ENCODE data around the gene HOXA4. TPM values are rescaled to one million over a fixed set of nuclear protein-coding genes. Genes with fewer than 3 reads are reported as not detected.
A peak's percentile ranks its signal among the peaks of the same experiment; 100 is the strongest.

The HOXA4 gene
- total RNA-seq, 1 donor from 2014 or later: not detected

DNA sequence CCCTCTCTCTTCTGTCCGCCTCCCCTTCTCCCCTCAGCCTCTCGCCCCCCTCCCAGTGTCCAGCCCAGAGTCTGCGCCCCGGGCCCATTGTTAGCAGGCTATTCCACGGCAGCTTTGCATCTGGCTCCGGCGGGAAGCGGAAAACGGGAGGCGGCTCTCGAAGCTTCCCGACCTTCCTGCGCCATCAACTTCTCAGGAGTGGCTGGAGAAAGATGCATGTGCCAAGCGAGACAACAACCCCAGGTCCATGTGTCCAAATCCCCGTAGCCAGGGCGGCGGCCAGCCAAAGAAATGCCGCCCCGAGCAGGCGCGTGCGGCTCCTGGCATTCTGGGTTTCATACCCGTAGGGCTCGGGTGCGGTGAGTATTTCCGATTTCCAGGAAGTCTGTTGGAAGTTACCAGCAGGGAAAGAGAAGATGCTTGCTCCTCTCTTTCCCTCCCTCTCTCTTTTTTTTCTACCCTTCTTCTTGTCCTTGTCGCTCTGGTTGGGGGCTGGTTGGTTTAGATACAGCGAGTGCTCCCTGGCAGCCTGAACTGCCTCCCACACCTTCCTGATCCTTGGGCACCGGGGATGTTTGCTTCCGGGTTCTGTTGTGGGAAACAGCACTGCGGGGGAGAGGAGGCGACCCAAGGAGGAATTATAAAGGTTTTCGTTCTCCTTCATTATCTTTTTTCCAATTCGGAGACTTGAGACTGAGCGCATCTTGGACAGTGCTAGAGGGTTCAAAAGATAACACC, 26.9 kb downstream of the HOXA4 start:
- H3K9me3 Mint-ChIP-seq: peaks cover 4% of the 10 kb centered on the region
- no peaks in the 10 kb centered on the region for H3K4me1 ChIP-seq
- peak; percentile 56 for DNase-seq (ENCODE audit: low spot score)
- H3K4me3 Mint-ChIP-seq: peak overlapping the region; percentile 12
- H3K4me1 Mint-ChIP-seq: no peaks in the 10 kb centered on the region
- peaks cover 100% of the 10 kb centered on the region for H3K27me3 ChIP-seq
- no peak overlapping the region for H3K4me2 ChIP-seq
- peak; percentile 100 for TF ChIP-seq EZH2 (IDR thresholded peaks at IDR 0.05)
- TF ChIP-seq, protein P1, sequence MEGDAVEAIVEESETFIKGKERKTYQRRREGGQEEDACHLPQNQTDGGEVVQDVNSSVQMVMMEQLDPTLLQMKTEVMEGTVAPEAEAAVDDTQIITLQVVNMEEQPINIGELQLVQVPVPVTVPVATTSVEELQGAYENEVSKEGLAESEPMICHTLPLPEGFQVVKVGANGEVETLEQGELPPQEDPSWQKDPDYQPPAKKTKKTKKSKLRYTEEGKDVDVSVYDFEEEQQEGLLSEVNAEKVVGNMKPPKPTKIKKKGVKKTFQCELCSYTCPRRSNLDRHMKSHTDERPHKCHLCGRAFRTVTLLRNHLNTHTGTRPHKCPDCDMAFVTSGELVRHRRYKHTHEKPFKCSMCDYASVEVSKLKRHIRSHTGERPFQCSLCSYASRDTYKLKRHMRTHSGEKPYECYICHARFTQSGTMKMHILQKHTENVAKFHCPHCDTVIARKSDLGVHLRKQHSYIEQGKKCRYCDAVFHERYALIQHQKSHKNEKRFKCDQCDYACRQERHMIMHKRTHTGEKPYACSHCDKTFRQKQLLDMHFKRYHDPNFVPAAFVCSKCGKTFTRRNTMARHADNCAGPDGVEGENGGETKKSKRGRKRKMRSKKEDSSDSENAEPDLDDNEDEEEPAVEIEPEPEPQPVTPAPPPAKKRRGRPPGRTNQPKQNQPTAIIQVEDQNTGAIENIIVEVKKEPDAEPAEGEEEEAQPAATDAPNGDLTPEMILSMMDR (IDR thresholded peaks at IDR 0.05): no peak
- TF ChIP-seq EZH2phosphoT487 (IDR thresholded peaks at IDR 0.05): peak; percentile 97
- no peak overlapping the region for H3K27ac ChIP-seq
- no peaks in the 10 kb centered on the region for H3K79me2 ChIP-seq (ENCODE audit: low read depth)
- no peak overlapping the region for H3K4me3 ChIP-seq
- H3F3A ChIP-seq (ENCODE audit: low read depth): peaks cover 33% of the 10 kb centered on the region
- H3K36me3 ChIP-seq: no peaks in the 10 kb centered on the region
- peaks cover 100% of the 10 kb centered on the region for H4K20me1 ChIP-seq (ENCODE audit: low read depth)
- no peaks in the 10 kb centered on the region for H3K36me3 Mint-ChIP-seq
- H3K27me3 Mint-ChIP-seq (ENCODE audit: insufficient read depth, low read depth): peaks cover 97% of the 10 kb centered on the region
- H3K9me3 ChIP-seq (ENCODE audit: low read depth): no peaks in the 10 kb centered on the region
- no peak overlapping the region for H3K27ac Mint-ChIP-seq
- H3K9ac ChIP-seq: no peak overlapping the region
- H2AFZ ChIP-seq (replicated peaks): no peak overlapping the region

GRCh38 chr7:27102581-27103442, 27.7 kb downstream of the HOXA4 start, which contains the start of gene HOXA2:
TSS of gene HOXA2 (minus strand) at chr7:27102683. CDS start at chr7:27102500, 183 bp downstream.
- H3K4me2 ChIP-seq: peak within 1 kb of the TSS; percentile 11
- no peak within 1 kb of the TSS for H2AFZ ChIP-seq (replicated peaks)
- Mint-ChIP-seq H3K36me3 (no peaks in the 10 kb centered on the region), H3K27ac (no peak within 1 kb of the TSS), H3K4me1 (no peaks in the 10 kb centered on the region), H3K4me3 (peak within 1 kb of the TSS; percentile 67), H3K27me3 (ENCODE audit: insufficient read depth, low read depth) (peaks cover 99% of the 10 kb centered on the region), H3K9me3 (peaks cover 4% of the 10 kb centered on the region)
- H3K36me3 ChIP-seq: no peaks in the 10 kb centered on the region
- DNase-seq (ENCODE audit: low spot score): peak; percentile 49
- no peaks in the 10 kb centered on the region for H3K9me3 ChIP-seq (ENCODE audit: low read depth)
- no peak within 1 kb of the TSS for H3K27ac ChIP-seq
- H4K20me1 ChIP-seq (ENCODE audit: low read depth): peaks cover 100% of the 10 kb centered on the region
- H3K27me3 ChIP-seq: peaks cover 100% of the 10 kb centered on the region
- peaks cover 33% of the 10 kb centered on the region for H3F3A ChIP-seq (ENCODE audit: low read depth)
- TF ChIP-seq EZH2 (IDR thresholded peaks at IDR 0.05) (no peak), EZH2phosphoT487 (IDR thresholded peaks at IDR 0.05) (peak; percentile 87)
- no peak within 1 kb of the TSS for H3K9ac ChIP-seq
- H3K4me3 ChIP-seq: no peak within 1 kb of the TSS
- H3K4me1 ChIP-seq: peaks cover 4% of the 10 kb centered on the region
- no peaks in the 10 kb centered on the region for H3K79me2 ChIP-seq (ENCODE audit: low read depth)

DNA sequence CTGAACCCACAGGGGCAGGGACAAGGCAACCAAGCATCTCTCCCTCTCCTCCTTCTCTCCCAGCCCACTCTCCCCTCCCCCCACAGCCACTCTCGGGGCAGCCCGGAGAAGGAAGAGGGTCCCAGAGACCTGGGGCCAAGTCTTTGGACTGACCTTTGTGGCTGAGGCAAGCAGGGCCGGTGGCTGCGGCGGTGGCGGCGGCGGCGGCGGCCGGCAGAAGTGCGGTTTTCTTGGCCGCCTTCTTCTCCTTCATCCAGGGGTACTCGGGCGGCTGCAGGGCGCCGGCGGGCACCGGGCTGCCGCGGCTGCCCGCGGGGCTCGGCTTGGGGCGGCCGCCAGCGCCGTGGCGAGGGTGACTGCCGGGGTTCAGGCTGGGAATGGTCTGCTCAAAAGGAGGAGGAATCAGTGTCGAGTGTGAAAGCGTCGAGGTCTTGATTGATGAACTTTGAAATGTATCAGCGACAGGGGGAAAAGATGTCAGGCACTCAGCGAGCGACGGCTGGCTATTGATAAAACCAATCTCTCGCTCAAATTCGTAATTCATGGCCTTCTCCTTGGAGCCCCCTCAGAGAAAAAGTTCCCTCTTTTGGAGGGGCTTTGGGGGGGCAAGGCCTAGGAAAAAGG, 28.5 kb downstream of the HOXA4 start:
- H4K20me1 ChIP-seq (ENCODE audit: low read depth): peaks cover 100% of the 10 kb centered on the region
- no peaks in the 10 kb centered on the region for H3K36me3 ChIP-seq
- TF ChIP-seq EZH2phosphoT487 (IDR thresholded peaks at IDR 0.05): peak; percentile 91
- peak; percentile 76 for TF ChIP-seq EZH2 (IDR thresholded peaks at IDR 0.05)
- TF ChIP-seq, protein P1 (IDR thresholded peaks at IDR 0.05): no peak
- no peak overlapping the region for H3K4me3 ChIP-seq
- Mint-ChIP-seq H3K4me3 (peak overlapping the region; percentile 67), H3K36me3 (no peaks in the 10 kb centered on the region), H3K4me1 (peaks cover 3% of the 10 kb centered on the region), H3K9me3 (peaks cover 4% of the 10 kb centered on the region), H3K27ac (no peak overlapping the region), H3K27me3 (ENCODE audit: insufficient read depth, low read depth) (peaks cover 99% of the 10 kb centered on the region)
- peaks cover 4% of the 10 kb centered on the region for H3K4me1 ChIP-seq
- peaks cover 100% of the 10 kb centered on the region for H3K27me3 ChIP-seq
- H3K9ac ChIP-seq: no peak overlapping the region
- no peak overlapping the region for H3K4me2 ChIP-seq
- H2AFZ ChIP-seq (replicated peaks): no peak overlapping the region
- no peaks in the 10 kb centered on the region for H3K9me3 ChIP-seq (ENCODE audit: low read depth)
- no peak overlapping the region for H3K27ac ChIP-seq
- no peaks in the 10 kb centered on the region for H3K79me2 ChIP-seq (ENCODE audit: low read depth)
- peak; percentile 59 for DNase-seq (ENCODE audit: low spot score)
- peaks cover 33% of the 10 kb centered on the region for H3F3A ChIP-seq (ENCODE audit: low read depth)

Data from neural progenitor cell (in vitro differentiated cells).